Right lobe of liver (tissue), 6 donors: Measurements from ENCODE around the gene PRSS38. TPM values are rescaled to one million over a fixed set of nuclear protein-coding genes. Genes with fewer than 3 reads are reported as not detected.

Experiments
- ATAC-seq, 4 donors: fragments of 200-7000 bp; cut with Tn5 transposase; one replicate each; pipeline ENCODE4 v1.9.1; 2020; ENCODE audit warnings: mild to moderate bottlenecking in 4 of 4, moderate library complexity in 4 of 4
- DNase-seq, 3 donors: peaks; one replicate each; pipeline ENCODE4 v3.0.0-alpha.2; 2020
- H3K27ac ChIP-seq, 3 donors: fragments of 200-600 bp; one replicate each; pipeline ENCODE4 v1.8.0; 2022
- H3K27me3 ChIP-seq, 2 donors: fragments of 200-600 bp; one replicate each; pipeline ENCODE4 v1.8.0; 2022
- H3K36me3 ChIP-seq, 4 donors: fragments of 200-600 bp; sonication (generic) in 1 of 4; one replicate each; pipeline versions ENCODE4 v1.5.1 to v1.8.0; 2017 to 2022; ENCODE audit warnings: control low read depth in 1 of 4
- H3K4me1 ChIP-seq, 4 donors: fragments of 200-600 bp; sonication (generic) in 1 of 4; one replicate each; pipeline versions ENCODE4 v1.5.1 to v1.8.0; 2017 to 2022; ENCODE audit warnings: control low read depth in 1 of 4
- H3K4me3 ChIP-seq, 3 donors: fragments of 200-600 bp; one replicate each; pipeline ENCODE4 v1.8.0; 2022
- H3K9me3 ChIP-seq, 4 donors: fragments of 200-600 bp; sonication (generic) in 1 of 4; one replicate each; pipeline versions ENCODE4 v1.5.1 to v1.8.0; 2017 to 2022; ENCODE audit warnings: control low read depth in 1 of 4
- CTCF ChIP-seq, 4 donors: fragments of 200-600 bp in 3 of 4; fragments of 450-650 bp in 1 of 4; IDR thresholded peaks; one replicate each; pipeline versions ENCODE4 v1.5.1 to v1.8.0; 2016 to 2022; ENCODE audit warnings: antibody characterized with exemption in 4 of 4, mild to moderate bottlenecking in 2 of 4
- POLR2A ChIP-seq: fragments of 450-650 bp; IDR thresholded peaks from one replicate; pipeline ENCODE4 v1.6.1; 2017; ENCODE audit warnings: antibody characterized with exemption, mild to moderate bottlenecking
- WGBS: methylation state at CpG from one replicate; pipeline ENCODE4 v1.1.6; 2018; ENCODE audit warnings: low coverage, low lambda C conversion rate; ENCODE audit not compliant: insufficient coverage; ENCODE audit errors: missing lambda C conversion rate; 5-methylcytosine and 5-hydroxymethylcytosine counted together
- intact Hi-C, 2 donors: fragments of 100-400 bp; cut with DNase I; formaldehyde crosslinking; loops; one replicate each; pipeline versions ENCODE4 v1.11.2 to v1.14.1; 2022
- total RNA-seq, 6 experiments: library from RNA; depleted of rRNA in 2 of 6; stranded (reverse); fragments of >200 nt in 2 of 6; fragmentation: NEBNext Ultra II Directional in 3 of 6; extraction: Animal tissue kit (Norgen Biotek cat#: 25700) in 3 of 6; gene quantifications; one replicate each; pipeline versions ENCODE4 v1.1.0 to v1.2.4, GENCODE V29; 2016 to 2023
- donor health status: DM: no; HTN: yes; CAD: no.
- donor health status: DM: no; HTN: no; CAD: no.
- donor health status: DM: no; HTN: no; CAD: no.
- donor health status: DM: no; HTN: yes; CAD: no.
- donor health status: DM: no; HTN: yes; CAD: no.

Gene PRSS38
- total RNA-seq, 6 experiments from 2014 or later, result not detected

- no peaks in the 10 kb centered on the region for H3K36me3 ChIP-seq
- no peak overlapping the region for H3K4me3 ChIP-seq
- intact Hi-C loops, result no loop called here
- ATAC-seq (no peak), DNase-seq (peak; percentile 13 to 40 (median 36))
- 100% methylated on average over 1 of the region's 9 CpGs for WGBS
- H3K27ac ChIP-seq, result no peak overlapping the region
- TF ChIP-seq POLR2A, result no peak
- no peak for TF ChIP-seq CTCF (IDR thresholded peaks at IDR 0.05)
- no peaks in the 10 kb centered on the region for H3K4me1 ChIP-seq
- no peaks in the 10 kb centered on the region for H3K9me3 ChIP-seq
- no peaks in the 10 kb centered on the region for H3K27me3 ChIP-seq
Observed at GRCh38 chr1:227883073-227883520, 67.6 kb downstream of the PRSS38 start.

GRCh38 chr1:227883641-227884301 is 68.3 kb downstream of the PRSS38 start:
- Histone ChIP-seq H3K27ac (no peak overlapping the region), H3K27me3 (no peaks in the 10 kb centered on the region), H3K36me3 (no peaks in the 10 kb centered on the region), H3K4me3 (no peak overlapping the region), H3K4me1 (no peaks in the 10 kb centered on the region), H3K9me3 (no peaks in the 10 kb centered on the region)
- peak in 2 of 3 donors; percentile 36 to 39 for DNase-seq
- TF ChIP-seq POLR2A, result no peak
- no peak for TF ChIP-seq CTCF (IDR thresholded peaks at IDR 0.05)
- whole genome bisulfite sequencing, result 67% methylated on average over 3 of the region's 15 CpGs
- intact Hi-C loops, result no loop called here
- no peak for ATAC-seq

- no CpG with 5 or more reads among the region's 15 CpGs for WGBS
- intact Hi-C loops, result no loop called here
Observed at GRCh38 chr1:227884370-227885134, 69.1 kb downstream of the PRSS38 start.

GRCh38 chr1:227885135-227885647 is 69.7 kb downstream of the PRSS38 start:
- Histone ChIP-seq H3K27ac (no peak overlapping the region), H3K4me1 (no peaks in the 10 kb centered on the region), H3K27me3 (no peaks in the 10 kb centered on the region), H3K9me3 (no peaks in the 10 kb centered on the region), H3K4me3 (no peak overlapping the region), H3K36me3 (no peaks in the 10 kb centered on the region)
- intact Hi-C loops, result no loop called here
- TF ChIP-seq CTCF (IDR thresholded peaks at IDR 0.05) (no peak), POLR2A (no peak)
- DNase-seq (peak in 1 of 3 donors; percentile 10), ATAC-seq (no peak)
- WGBS, result 65% methylated on average over 3 of the region's 8 CpGs

More at GRCh38 chr1:227884370-227885134, 69.1 kb downstream of the PRSS38 start:
- no peaks in the 10 kb centered on the region for H3K27me3 ChIP-seq
- H3K36me3 ChIP-seq, result no peaks in the 10 kb centered on the region
- no peak for TF ChIP-seq POLR2A
- TF ChIP-seq CTCF (IDR thresholded peaks at IDR 0.05), result no peak
- H3K27ac ChIP-seq, result no peak overlapping the region
- no peak for ATAC-seq
- no peak overlapping the region for H3K4me3 ChIP-seq
- H3K9me3 ChIP-seq, result no peaks in the 10 kb centered on the region
- peak in 2 of 3 donors; percentile 33 to 36 for DNase-seq
- no peaks in the 10 kb centered on the region for H3K4me1 ChIP-seq
